HEK293 (cell line): Measurements from ENCODE around the gene CRB3.

Experiments used
- CTCF ChIP-seq: fragments of 450-650 bp; formaldehyde crosslinking; IDR thresholded peaks from 2 replicates; pipeline ENCODE4 v1.5.1; 2016; ENCODE audit warnings: missing biosample characterization, missing genetic modification characterization
- GLIS2 ChIP-seq: fragments of 450-650 bp; formaldehyde crosslinking; IDR thresholded peaks from 2 replicates; pipeline ENCODE4 v1.5.1; 2016; ENCODE audit warnings: missing biosample characterization, missing genetic modification characterization
- HIC1 ChIP-seq: fragments of 450-650 bp; formaldehyde crosslinking; IDR thresholded peaks from 2 replicates; pipeline ENCODE4 v1.5.1; 2016; ENCODE audit warnings: missing biosample characterization, missing genetic modification characterization
- HOXA7 ChIP-seq: sonication (generic); formaldehyde crosslinking; IDR thresholded peaks from 2 replicates; pipeline ENCODE4 v1.8.1; 2022; ENCODE audit warnings: missing genetic modification reagents, borderline replicate concordance
- HOXD13 ChIP-seq: sonication (generic); formaldehyde crosslinking; IDR thresholded peaks from 2 replicates; pipeline ENCODE4 v1.8.0; 2022; ENCODE audit warnings: missing genetic modification reagents, borderline replicate concordance
- IKZF3 ChIP-seq: fragments of 450-650 bp; IDR thresholded peaks from 2 replicates; pipeline ENCODE4 v1.5.0; 2018; ENCODE audit warnings: missing biosample characterization, mild to moderate bottlenecking, missing genetic modification characterization, moderate library complexity
- KLF1 ChIP-seq: fragments of 450-650 bp; formaldehyde crosslinking; IDR thresholded peaks from 2 replicates; pipeline ENCODE4 v1.5.1; 2016; ENCODE audit warnings: missing biosample characterization, missing genetic modification characterization
- KLF10 ChIP-seq: fragments of 450-650 bp; IDR thresholded peaks from 2 replicates; pipeline ENCODE4 v1.5.1; 2018; ENCODE audit warnings: missing biosample characterization, mild to moderate bottlenecking, missing genetic modification characterization
- KLF17 ChIP-seq: fragments of 450-650 bp; formaldehyde crosslinking; IDR thresholded peaks from 2 replicates; pipeline ENCODE4 v1.5.1; 2016; ENCODE audit warnings: missing biosample characterization, missing genetic modification characterization
- MEIS1 ChIP-seq: sonication (generic); formaldehyde crosslinking; IDR thresholded peaks from 2 replicates; pipeline ENCODE4 v1.8.1; 2022; ENCODE audit warnings: missing genetic modification reagents, mild to moderate bottlenecking, borderline replicate concordance
- PATZ1 ChIP-seq: fragments of 450-650 bp; formaldehyde crosslinking; IDR thresholded peaks from 2 replicates; pipeline ENCODE4 v1.5.1; 2016; ENCODE audit warnings: missing biosample characterization, missing genetic modification characterization
- ZBTB17 ChIP-seq: fragments of 450-650 bp; formaldehyde crosslinking; IDR thresholded peaks from 2 replicates; pipeline ENCODE4 v1.5.1; 2016; ENCODE audit warnings: missing biosample characterization, missing genetic modification characterization
- ZBTB21 ChIP-seq: fragments of 450-650 bp; formaldehyde crosslinking; IDR thresholded peaks from 2 replicates; pipeline ENCODE4 v1.5.1; 2017; ENCODE audit warnings: missing biosample characterization, missing genetic modification characterization
- ZBTB48 ChIP-seq: fragments of 450-650 bp; formaldehyde crosslinking; IDR thresholded peaks from 2 replicates; pipeline ENCODE4 v1.5.1; 2016; ENCODE audit warnings: missing biosample characterization, missing genetic modification characterization
- ZBTB8A ChIP-seq: fragments of 450-650 bp; formaldehyde crosslinking; IDR thresholded peaks from 2 replicates; pipeline ENCODE4 v1.5.1; 2016; ENCODE audit warnings: missing biosample characterization, missing genetic modification characterization
- ZNF169 ChIP-seq: fragments of 450-650 bp; formaldehyde crosslinking; IDR thresholded peaks from 2 replicates; pipeline ENCODE4 v1.5.1; 2016; ENCODE audit warnings: missing biosample characterization, missing genetic modification characterization
- ZNF175 ChIP-seq: fragments of 450-650 bp; formaldehyde crosslinking; IDR thresholded peaks from 2 replicates; pipeline ENCODE4 v1.5.1; 2016; ENCODE audit warnings: missing biosample characterization, missing genetic modification characterization
- ZNF2 ChIP-seq: fragments of 450-650 bp; formaldehyde crosslinking; IDR thresholded peaks from 2 replicates; pipeline ENCODE4 v1.5.1; 2016; ENCODE audit warnings: missing biosample characterization, missing genetic modification characterization
- ZNF202 ChIP-seq: fragments of 450-650 bp; formaldehyde crosslinking; IDR thresholded peaks from 2 replicates; pipeline ENCODE4 v1.5.1; 2016; ENCODE audit warnings: missing biosample characterization, missing genetic modification characterization, borderline replicate concordance
- ZNF23 ChIP-seq: fragments of 450-650 bp; formaldehyde crosslinking; IDR thresholded peaks from 2 replicates; pipeline ENCODE4 v1.5.1; 2016; ENCODE audit warnings: missing biosample characterization, missing genetic modification characterization, borderline replicate concordance
- ZNF266 ChIP-seq: fragments of 450-650 bp; formaldehyde crosslinking; IDR thresholded peaks from 2 replicates; pipeline ENCODE4 v1.5.1; 2016; ENCODE audit warnings: missing biosample characterization, missing genetic modification characterization, low read depth
- ZNF324 ChIP-seq: fragments of 450-650 bp; formaldehyde crosslinking; IDR thresholded peaks from 2 replicates; pipeline ENCODE4 v1.5.1; 2016; ENCODE audit warnings: missing biosample characterization, missing genetic modification characterization
- ZNF335 ChIP-seq: fragments of 450-650 bp; formaldehyde crosslinking; conservative IDR thresholded peaks from 2 replicates; pipeline ENCODE4 v1.5.1; 2016; ENCODE audit warnings: missing biosample characterization, missing genetic modification characterization
- ZNF350 ChIP-seq: fragments of 450-650 bp; formaldehyde crosslinking; IDR thresholded peaks from 2 replicates; pipeline ENCODE4 v1.5.0; 2017; ENCODE audit warnings: missing biosample characterization, mild to moderate bottlenecking, missing genetic modification characterization
- ZNF37A ChIP-seq: fragments of 450-650 bp; IDR thresholded peaks from 2 replicates; pipeline ENCODE4 v1.5.1; 2018; ENCODE audit warnings: missing biosample characterization, missing genetic modification characterization
- ZNF394 ChIP-seq: fragments of 450-650 bp; formaldehyde crosslinking; IDR thresholded peaks from 2 replicates; pipeline ENCODE4 v1.5.1; 2016; ENCODE audit warnings: missing biosample characterization, missing genetic modification characterization, mild to moderate bottlenecking, moderate library complexity, borderline replicate concordance
- ZNF610 ChIP-seq: fragments of 450-650 bp; formaldehyde crosslinking; IDR thresholded peaks from 2 replicates; pipeline ENCODE4 v1.5.1; 2016; ENCODE audit warnings: missing biosample characterization, missing genetic modification characterization, borderline replicate concordance
- ZNF639 ChIP-seq: fragments of 450-650 bp; formaldehyde crosslinking; IDR thresholded peaks from 2 replicates; pipeline ENCODE4 v1.5.1; 2016; ENCODE audit warnings: missing biosample characterization, missing genetic modification characterization
- ZNF660 ChIP-seq: fragments of 450-650 bp; IDR thresholded peaks from 2 replicates; pipeline ENCODE4 v1.5.1; 2018; ENCODE audit warnings: missing biosample characterization, mild to moderate bottlenecking, missing genetic modification characterization
- ZSCAN30 ChIP-seq: fragments of 450-650 bp; IDR thresholded peaks from 2 replicates; pipeline ENCODE4 v1.5.1; 2018; ENCODE audit warnings: missing biosample characterization, mild to moderate bottlenecking, missing genetic modification characterization, moderate library complexity

Gene CRB3

GRCh38 chr19:6424939-6425731 lies 38.9 kb upstream of the CRB3 start (continued):
- TF ChIP-seq MEIS1 (CRISPR knock-in tag) = no peak
- TF ChIP-seq ZNF639 = 0 out of 2 replicates have a peak, but pooled peaks have one; percentile 17
- TF ChIP-seq HOXA7 (CRISPR knock-in tag) = no peak
- TF ChIP-seq ZNF350 = peak; percentile 99
- peak; percentile 64 for TF ChIP-seq ZBTB8A (tag by site-specific recombination)
- 0 out of 2 replicates have a peak, but pooled peaks have one; percentile 26 for TF ChIP-seq ZBTB21 (tag by site-specific recombination)
- peak; percentile 96 for TF ChIP-seq IKZF3 (tag by site-specific recombination)
- peak; percentile 94 for TF ChIP-seq ZBTB17
- no peak for TF ChIP-seq ZNF175 (tag by site-specific recombination)
- TF ChIP-seq ZNF610 (tag by site-specific recombination) = peak; percentile 69
- TF ChIP-seq HIC1 (tag by site-specific recombination) = peak; percentile 95
- peak; percentile 36; the same call in 1 of the 2 replicates for TF ChIP-seq PATZ1 (tag by site-specific recombination)
- no peak for TF ChIP-seq ZNF23 (tag by site-specific recombination)
- no peak for TF ChIP-seq ZNF2 (tag by site-specific recombination)
- TF ChIP-seq ZNF335 (tag by site-specific recombination) = peak; percentile 96
- peak; percentile 63; the same call in 1 of the 2 replicates for TF ChIP-seq KLF1 (tag by site-specific recombination)
- TF ChIP-seq GLIS2 (tag by site-specific recombination) = peak; percentile 52
- TF ChIP-seq HOXD13 (CRISPR knock-in tag) = peak; percentile 99
- TF ChIP-seq CTCF (tag by site-specific recombination) = no peak
- TF ChIP-seq ZNF394 = peak; percentile 75
- TF ChIP-seq ZNF660 = peak; percentile 65; the same call in 1 of the 2 replicates
- no peak for TF ChIP-seq ZNF37A (tag by site-specific recombination)
- TF ChIP-seq ZSCAN30 (tag by site-specific recombination) = peak; percentile 83
- TF ChIP-seq KLF17 (tag by site-specific recombination) = 0 out of 2 replicates have a peak, but pooled peaks have one; percentile 56
- TF ChIP-seq ZNF266 (tag by site-specific recombination) = no peak
- TF ChIP-seq KLF10 (tag by site-specific recombination) = peak; percentile 72
- TF ChIP-seq ZNF202 (tag by site-specific recombination) = no peak
- TF ChIP-seq ZNF169 = no peak
- peak; percentile 85; the same call in 1 of the 2 replicates for TF ChIP-seq ZNF324 (tag by site-specific recombination)
- TF ChIP-seq ZBTB48 (tag by site-specific recombination) = peak; percentile 81
